WTC11 (cell line): Measurements from ENCODE around the gene SAYSD1.

Experiments
- CREB1 ChIP-seq: sonication (generic); formaldehyde crosslinking; IDR thresholded peaks from 2 replicates; pipeline ENCODE4 v1.8.0; 2023; ENCODE audit warnings: mild to moderate bottlenecking, missing genetic modification reagents
- CTCF ChIP-seq: fragments of 200-600 bp; IDR thresholded peaks from 2 replicates; pipeline ENCODE4 v1.8.0; 2022; ENCODE audit warnings: antibody characterized with exemption
- ELF4 ChIP-seq: sonication (generic); formaldehyde crosslinking; IDR thresholded peaks from 2 replicates; pipeline ENCODE4 v1.8.1; 2022; ENCODE audit warnings: low read depth, mild to moderate bottlenecking, moderate library complexity, missing genetic modification reagents
- HMGA2 ChIP-seq: fragments of 250-450 bp; sonication (Bioruptor Pico); IDR thresholded peaks from 2 replicates; pipeline ENCODE4 v1.4.0; 2021; ENCODE audit warnings: mild to moderate bottlenecking, moderate library complexity
- JUN ChIP-seq: sonication (generic); formaldehyde crosslinking; IDR thresholded peaks from 2 replicates; pipeline ENCODE4 v1.8.0; 2023; ENCODE audit warnings: mild to moderate bottlenecking, missing genetic modification reagents
- MAX ChIP-seq: sonication (generic); formaldehyde crosslinking; IDR thresholded peaks from 2 replicates; pipeline ENCODE4 v1.8.0; 2022; ENCODE audit warnings: mild to moderate bottlenecking, missing genetic modification reagents
- NR2C2 ChIP-seq: sonication (generic); formaldehyde crosslinking; IDR thresholded peaks from 2 replicates; pipeline ENCODE4 v1.8.0; 2022; ENCODE audit warnings: mild to moderate bottlenecking, missing genetic modification reagents
- RORB ChIP-seq: fragments of 250-450 bp; sonication (Bioruptor Pico); IDR thresholded peaks from 2 replicates; pipeline ENCODE4 v1.9.0; 2021; ENCODE audit warnings: mild to moderate bottlenecking
- ZNF232 ChIP-seq: sonication (generic); formaldehyde crosslinking; IDR thresholded peaks from 2 replicates; pipeline ENCODE4 v1.8.0; 2022; ENCODE audit warnings: mild to moderate bottlenecking, missing genetic modification reagents
- ZNF317 ChIP-seq: sonication (generic); formaldehyde crosslinking; IDR thresholded peaks from 2 replicates; pipeline ENCODE4 v1.8.1; 2023; ENCODE audit warnings: low read depth, mild to moderate bottlenecking, moderate library complexity, missing genetic modification reagents, borderline replicate concordance
- TF ChIP-seq, protein P1 (sequence below): sonication (generic); formaldehyde crosslinking; IDR thresholded peaks from 2 replicates; pipeline ENCODE4 v1.8.0; 2022; ENCODE audit warnings: missing genetic modification reagents
- TF ChIP-seq, protein P2 (sequence below): fragments of 250-450 bp; sonication (Bioruptor Pico); IDR thresholded peaks from 2 replicates; pipeline ENCODE4 v1.8.0; 2021; ENCODE audit warnings: mild to moderate bottlenecking
- TF ChIP-seq, protein P3 (sequence below): sonication (generic); formaldehyde crosslinking; IDR thresholded peaks from 2 replicates; pipeline ENCODE4 v1.8.1; 2023; ENCODE audit warnings: mild to moderate bottlenecking, missing genetic modification reagents, moderate library complexity
- TF ChIP-seq, protein P4 (sequence below): sonication (generic); formaldehyde crosslinking; IDR thresholded peaks from 2 replicates; pipeline ENCODE4 v1.8.1; 2023; ENCODE audit warnings: mild to moderate bottlenecking, missing genetic modification reagents, moderate library complexity

- TF ChIP-seq CTCF = no peak
- TF ChIP-seq MAX = no peak
- no peak for TF ChIP-seq ZNF232
- TF ChIP-seq ELF4 = no peak
- TF ChIP-seq, protein P1, sequence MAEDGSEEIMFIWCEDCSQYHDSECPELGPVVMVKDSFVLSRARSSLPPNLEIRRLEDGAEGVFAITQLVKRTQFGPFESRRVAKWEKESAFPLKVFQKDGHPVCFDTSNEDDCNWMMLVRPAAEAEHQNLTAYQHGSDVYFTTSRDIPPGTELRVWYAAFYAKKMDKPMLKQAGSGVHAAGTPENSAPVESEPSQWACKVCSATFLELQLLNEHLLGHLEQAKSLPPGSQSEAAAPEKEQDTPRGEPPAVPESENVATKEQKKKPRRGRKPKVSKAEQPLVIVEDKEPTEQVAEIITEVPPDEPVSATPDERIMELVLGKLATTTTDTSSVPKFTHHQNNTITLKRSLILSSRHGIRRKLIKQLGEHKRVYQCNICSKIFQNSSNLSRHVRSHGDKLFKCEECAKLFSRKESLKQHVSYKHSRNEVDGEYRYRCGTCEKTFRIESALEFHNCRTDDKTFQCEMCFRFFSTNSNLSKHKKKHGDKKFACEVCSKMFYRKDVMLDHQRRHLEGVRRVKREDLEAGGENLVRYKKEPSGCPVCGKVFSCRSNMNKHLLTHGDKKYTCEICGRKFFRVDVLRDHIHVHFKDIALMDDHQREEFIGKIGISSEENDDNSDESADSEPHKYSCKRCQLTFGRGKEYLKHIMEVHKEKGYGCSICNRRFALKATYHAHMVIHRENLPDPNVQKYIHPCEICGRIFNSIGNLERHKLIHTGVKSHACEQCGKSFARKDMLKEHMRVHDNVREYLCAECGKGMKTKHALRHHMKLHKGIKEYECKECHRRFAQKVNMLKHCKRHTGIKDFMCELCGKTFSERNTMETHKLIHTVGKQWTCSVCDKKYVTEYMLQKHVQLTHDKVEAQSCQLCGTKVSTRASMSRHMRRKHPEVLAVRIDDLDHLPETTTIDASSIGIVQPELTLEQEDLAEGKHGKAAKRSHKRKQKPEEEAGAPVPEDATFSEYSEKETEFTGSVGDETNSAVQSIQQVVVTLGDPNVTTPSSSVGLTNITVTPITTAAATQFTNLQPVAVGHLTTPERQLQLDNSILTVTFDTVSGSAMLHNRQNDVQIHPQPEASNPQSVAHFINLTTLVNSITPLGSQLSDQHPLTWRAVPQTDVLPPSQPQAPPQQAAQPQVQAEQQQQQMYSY (CRISPR knock-in tag) = no peak
- TF ChIP-seq, protein P2, sequence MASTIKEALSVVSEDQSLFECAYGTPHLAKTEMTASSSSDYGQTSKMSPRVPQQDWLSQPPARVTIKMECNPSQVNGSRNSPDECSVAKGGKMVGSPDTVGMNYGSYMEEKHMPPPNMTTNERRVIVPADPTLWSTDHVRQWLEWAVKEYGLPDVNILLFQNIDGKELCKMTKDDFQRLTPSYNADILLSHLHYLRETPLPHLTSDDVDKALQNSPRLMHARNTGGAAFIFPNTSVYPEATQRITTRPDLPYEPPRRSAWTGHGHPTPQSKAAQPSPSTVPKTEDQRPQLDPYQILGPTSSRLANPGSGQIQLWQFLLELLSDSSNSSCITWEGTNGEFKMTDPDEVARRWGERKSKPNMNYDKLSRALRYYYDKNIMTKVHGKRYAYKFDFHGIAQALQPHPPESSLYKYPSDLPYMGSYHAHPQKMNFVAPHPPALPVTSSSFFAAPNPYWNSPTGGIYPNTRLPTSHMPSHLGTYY (CRISPR knock-in tag) = no peak
- no peak for TF ChIP-seq RORB (CRISPR knock-in tag)
- TF ChIP-seq, protein P3, sequence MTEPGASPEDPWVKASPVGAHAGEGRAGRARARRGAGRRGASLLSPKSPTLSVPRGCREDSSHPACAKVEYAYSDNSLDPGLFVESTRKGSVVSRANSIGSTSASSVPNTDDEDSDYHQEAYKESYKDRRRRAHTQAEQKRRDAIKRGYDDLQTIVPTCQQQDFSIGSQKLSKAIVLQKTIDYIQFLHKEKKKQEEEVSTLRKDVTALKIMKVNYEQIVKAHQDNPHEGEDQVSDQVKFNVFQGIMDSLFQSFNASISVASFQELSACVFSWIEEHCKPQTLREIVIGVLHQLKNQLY (CRISPR knock-in tag) = no peak
- no peak for TF ChIP-seq CREB1
- TF ChIP-seq, protein P4, sequence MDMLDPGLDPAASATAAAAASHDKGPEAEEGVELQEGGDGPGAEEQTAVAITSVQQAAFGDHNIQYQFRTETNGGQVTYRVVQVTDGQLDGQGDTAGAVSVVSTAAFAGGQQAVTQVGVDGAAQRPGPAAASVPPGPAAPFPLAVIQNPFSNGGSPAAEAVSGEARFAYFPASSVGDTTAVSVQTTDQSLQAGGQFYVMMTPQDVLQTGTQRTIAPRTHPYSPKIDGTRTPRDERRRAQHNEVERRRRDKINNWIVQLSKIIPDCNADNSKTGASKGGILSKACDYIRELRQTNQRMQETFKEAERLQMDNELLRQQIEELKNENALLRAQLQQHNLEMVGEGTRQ (CRISPR knock-in tag) = no peak
- no peak for TF ChIP-seq HMGA2 (CRISPR knock-in tag)
- TF ChIP-seq JUN = no peak
- TF ChIP-seq NR2C2 (CRISPR knock-in tag) = no peak
- no peak for TF ChIP-seq ZNF317 (CRISPR knock-in tag)
Observed at GRCh38 chr6:39057251-39058155, 57.5 kb downstream of the SAYSD1 start.
